Endometrium (tissue), 2 donors: ENCODE results near the gene SIN3B.

Experiments used
- FAIRE-seq: peaks from 2 replicates; lab custom pipeline; 2012; peaks lifted over from hg19 to GRCh38; lab: Jason Lieb, UNC
- donor health status: control.
- donor health status: control.

The SIN3B gene

DNA sequence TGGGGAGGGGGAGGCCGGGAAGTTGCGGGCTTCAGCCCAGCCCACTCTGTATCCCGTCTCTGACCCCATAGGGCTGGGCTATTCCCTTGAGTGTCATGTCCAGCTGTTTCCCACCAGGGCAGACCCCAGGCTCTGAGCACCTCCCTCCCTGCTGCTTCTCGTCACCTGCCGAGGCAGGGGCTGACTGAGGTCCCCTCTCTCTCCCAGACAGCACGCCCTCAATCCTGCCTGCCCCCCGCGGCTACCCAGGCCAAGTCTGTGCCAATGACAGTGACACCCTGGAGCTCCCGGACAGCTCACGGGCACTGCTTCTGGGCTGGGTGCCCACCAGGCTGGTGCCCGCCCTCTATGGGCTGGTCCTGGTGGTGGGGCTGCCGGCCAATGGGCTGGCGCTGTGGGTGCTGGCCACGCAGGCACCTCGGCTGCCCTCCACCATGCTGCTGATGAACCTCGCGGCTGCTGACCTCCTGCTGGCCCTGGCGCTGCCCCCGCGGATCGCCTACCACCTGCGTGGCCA, 60.2 kb downstream of the SIN3B start:
- FAIRE-seq = no peak

DNA sequence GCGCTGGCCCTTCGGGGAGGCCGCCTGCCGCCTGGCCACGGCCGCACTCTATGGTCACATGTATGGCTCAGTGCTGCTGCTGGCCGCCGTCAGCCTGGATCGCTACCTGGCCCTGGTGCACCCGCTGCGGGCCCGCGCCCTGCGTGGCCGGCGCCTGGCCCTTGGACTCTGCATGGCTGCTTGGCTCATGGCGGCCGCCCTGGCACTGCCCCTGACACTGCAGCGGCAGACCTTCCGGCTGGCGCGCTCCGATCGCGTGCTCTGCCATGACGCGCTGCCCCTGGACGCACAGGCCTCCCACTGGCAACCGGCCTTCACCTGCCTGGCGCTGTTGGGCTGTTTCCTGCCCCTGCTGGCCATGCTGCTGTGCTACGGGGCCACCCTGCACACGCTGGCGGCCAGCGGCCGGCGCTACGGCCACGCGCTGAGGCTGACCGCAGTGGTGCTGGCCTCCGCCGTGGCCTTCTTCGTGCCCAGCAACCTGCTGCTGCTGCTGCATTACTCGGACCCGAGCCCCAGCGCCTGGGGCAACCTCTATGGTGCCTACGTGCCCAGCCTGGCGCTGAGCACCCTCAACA, 60.8 kb downstream of the SIN3B start:
- FAIRE-seq = no peak

DNA sequence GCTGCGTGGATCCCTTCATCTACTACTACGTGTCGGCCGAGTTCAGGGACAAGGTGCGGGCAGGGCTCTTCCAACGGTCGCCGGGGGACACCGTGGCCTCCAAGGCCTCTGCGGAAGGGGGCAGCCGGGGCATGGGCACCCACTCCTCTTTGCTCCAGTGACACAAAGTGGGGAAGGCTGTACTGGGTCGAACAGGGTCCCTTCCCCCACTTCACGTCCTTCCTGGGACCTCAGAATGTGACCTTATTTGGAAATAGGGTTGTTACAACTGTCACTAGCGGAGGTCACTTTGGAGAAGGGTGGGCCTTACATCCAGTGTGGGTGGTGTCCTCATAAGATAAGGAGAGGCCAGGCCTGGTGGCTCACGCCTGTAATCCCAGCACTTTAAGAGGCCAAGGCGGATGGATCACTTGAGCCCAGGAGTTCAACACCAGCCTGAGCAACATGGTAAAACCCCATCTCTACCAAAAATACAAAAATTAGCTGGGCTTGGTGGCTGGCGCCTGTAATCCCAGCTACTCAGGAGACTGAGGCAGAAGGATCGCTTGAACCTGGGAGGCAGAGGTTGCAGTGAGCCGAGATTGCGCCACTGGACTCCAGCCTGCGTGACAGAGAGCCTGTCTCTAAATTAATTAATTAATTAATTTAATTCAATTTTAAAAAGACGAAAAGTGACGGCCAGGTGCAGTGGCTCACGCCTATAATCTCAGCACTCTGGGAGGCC, 61.4 kb downstream of the SIN3B start:
- no peak for FAIRE-seq

DNA sequence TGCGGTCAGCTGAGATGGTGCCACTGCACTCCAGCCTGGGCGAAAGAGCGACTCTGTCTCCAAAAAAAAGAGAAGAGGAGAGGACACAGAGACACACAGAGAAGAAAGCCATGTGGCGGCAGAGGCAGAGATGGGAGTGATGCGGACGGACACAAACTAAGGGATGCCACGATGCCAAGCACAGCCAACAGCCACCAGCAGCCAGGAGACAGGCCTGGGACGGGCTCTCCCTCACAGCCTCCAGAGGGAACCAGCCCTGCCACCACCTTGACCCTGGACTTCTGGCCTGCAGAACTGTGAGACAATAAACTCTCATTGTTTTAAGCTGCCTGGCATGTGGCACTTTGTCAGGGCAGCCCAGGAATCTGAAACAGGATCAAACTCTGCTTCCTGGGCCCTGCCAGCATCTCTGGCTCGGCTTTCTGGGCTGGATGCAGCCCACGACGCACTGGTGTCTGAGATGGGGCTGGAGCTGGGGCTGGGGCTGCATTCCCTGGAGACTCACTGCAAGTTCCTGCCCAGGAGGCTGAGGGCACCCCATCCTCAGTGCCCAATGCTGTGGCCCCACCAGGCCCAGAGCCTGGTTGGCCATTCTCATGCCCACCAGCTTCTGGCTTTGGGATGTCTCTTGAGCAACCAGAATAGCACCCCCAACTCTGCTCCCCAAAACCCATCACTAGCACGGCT, 62.6 kb downstream of the SIN3B start:
- no peak for FAIRE-seq

DNA sequence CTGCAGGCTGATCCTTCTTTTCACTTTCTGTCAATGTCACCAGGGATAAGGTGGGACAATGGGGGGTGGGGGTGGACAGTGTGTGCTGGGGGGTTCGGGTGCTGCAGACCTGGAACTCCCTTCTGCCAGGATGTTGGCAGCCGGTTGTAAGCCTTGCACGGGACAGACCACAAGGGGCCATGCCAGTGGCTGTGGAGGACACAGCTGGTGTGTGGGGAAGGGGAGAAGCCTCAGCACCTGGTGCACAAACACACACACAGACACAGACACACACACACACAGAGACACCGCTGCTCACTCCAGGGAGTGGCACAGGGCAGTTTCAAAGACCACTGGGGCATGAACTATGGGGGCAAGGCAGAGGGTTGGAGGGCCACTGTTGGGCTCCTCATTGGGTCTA, 63.2 kb downstream of the SIN3B start:
- FAIRE-seq = no peak

DNA sequence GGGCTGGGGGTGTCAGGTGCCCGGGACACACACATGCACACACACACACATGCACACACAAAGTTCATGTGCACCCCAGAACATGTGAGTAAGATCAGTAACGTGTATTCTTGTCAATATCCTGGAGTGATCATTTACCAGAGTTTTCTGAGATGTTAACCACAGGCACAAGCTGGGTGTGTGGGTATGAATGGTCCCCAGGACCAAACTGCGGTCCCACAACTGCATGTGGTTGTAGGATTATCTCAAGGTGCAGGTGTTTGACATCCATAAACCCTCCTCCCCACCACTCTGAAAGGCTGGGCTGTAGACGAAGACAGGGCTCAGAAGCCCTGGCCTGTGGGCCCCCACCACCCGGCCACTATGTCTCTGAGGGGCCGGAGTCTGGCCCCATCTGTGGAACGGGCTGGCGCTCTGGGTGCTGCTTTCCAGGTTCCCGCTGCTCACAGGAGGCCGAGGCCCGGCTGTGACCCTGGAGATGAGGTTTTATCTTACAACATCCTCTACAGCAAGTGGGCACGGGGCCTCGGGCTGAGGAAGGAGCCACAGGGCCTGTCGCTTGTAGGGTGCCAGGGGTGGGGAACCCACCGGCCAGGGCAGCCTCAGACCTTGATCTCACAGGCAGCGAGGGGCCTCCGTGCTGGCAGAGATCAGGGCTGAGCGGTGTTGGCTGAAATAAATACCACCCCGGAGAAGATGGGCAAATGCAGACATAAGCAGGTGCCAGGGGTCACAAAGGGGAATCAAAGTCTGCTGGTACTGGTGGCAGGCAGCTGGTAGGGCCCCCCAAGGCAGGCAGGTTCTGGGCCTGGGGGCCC, 63.9 kb downstream of the SIN3B start:
- no peak for FAIRE-seq

DNA sequence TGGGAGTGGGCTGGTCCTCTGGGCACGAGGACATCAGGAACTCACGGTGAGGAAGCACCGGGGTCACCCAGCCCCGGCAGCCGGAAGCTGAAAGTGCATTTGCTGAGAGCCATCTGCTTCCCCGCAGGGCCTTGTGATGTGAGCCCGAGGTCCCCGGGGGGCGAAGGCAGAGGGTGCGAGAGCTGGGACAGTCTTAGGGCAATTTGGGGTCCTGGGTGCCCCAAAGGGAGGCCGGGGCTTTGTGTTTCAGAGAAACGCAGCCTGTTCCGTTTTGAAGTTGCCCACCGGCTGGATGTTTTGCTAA, 64.4 kb downstream of the SIN3B start:
- FAIRE-seq = no peak

DNA sequence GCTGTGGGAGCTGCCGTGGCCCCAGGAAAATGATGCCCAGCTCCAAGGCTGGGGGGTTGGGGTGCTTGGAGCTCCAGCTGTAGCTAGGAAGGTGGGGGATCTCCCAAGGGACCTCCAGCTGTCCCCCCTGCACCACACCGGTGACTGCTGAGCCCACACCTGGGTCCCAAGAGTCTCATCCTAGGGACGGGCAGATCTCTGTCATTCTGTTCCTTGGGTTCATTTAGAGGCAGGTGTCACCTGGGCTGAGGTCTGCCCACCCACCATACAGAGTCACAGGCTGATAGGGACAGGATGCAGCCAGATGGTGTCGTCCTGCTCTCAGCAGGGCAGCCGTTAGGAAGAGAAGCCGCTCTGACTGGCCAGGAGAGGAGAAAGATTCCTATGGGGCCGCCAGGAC, 64.9 kb downstream of the SIN3B start:
- no peak for FAIRE-seq

DNA sequence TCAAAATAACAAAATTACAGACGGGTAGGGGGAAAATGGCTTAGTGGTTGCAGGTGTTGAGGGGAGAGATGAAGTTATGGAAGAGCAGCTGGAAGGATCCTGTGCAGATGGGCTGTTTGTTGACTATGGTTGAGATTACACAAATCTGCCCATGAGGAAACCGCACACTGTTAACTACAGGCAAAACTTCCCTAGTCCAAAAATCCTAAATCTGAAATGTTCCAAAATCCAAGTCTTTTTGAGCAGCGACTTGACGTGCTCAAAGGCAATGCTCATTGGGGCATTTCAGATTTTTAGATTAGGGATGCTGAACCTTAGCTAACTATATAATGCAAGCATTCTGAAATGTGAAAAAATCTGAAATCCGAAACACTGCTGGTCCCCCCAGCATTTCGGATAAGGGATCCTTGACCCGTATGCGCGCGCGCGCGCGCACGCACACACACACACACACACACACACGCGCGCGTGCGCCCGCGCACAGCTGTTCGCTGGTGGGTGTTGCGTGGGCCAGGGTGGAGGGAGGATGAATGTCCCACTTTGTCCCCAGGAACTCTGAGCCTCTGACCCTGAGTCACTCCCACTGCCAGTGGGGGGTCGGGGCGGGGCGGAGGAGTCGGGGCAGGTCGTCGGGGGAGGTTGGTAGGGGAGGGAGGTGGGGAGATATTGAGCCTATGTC, 66.4 kb downstream of the SIN3B start:
- no peak for FAIRE-seq

DNA sequence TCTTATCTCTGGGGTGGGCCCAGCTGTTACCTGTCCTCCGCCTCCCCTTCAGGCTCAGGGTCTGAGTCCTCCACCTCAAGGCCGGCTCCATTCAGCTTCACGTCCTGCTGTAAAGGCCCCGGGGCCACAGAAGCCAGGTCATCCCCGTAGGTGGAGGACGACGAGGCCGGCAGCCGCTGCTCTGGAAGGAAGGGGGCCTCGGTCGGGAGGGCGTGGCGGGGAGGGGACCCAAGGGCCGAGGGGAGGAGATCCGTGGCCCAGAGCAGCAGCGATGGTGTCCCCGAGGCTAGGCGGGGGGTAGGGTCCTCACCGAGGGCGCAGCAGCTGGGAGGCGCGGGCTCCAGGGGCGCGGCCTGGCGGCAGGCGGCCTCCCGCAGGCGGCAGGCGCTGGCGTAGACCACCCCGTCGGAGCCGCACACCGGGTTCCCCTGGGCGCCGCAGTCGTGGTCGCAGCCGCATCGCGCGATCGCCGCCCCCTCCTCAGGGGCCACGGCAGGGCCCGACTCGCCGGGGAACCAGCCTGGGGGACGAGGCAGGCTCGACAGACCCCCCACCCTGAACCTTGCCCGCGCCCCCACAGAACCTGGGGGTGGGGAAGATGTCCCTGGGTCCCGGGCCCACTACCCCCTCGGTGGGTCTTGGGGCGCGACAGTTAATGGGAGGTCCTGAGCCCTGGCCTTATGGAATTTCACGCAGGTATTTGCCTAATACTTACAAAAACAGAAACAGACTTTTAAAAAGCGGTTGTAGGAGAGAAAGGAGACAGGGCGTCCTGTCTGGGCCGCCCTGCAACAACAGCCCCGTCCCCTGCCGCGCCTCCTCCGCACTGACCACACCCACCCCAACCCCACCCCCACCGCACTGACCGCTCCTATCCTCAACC, 67.2 kb downstream of the SIN3B start:
- FAIRE-seq = no peak

DNA sequence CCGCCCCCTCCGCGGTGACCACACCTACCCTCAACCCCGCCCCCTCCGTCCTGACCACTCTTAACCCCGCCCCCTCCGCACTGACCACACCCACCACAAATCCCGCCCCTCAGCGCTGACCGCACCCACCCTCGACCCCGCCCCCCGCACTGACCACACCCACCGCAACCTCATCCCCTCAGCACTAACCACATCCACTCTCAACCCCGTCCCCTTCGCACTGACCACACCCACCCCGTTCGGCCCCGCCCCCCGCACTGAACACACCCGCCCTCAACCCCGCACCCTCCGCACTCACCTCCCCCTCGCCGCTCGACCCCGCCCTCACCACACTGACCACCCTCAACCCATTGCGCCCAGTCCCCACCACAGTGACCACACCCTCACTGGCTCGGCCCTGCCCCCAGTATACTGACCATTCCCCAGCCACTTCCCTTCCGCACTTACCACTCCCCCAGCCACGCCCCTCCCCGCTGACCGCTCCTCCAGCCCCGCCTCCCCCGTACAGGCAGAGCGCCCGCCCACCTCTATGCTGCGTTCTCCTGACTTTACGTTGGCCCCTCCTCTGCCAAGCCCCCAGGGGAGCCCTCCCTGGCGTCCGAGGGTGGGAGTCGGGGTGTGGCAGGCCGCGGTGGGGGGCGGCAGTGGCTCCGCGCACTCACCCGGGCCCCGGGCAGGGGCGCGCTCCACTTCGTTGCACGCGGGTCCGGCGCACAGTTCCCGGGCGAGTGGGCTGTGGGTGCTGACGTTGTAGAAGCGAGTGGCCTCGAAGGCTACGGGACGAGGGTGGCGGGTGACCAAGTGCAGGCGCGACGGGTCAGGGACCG, 68.0 kb downstream of the SIN3B start:
- FAIRE-seq = no peak

DNA sequence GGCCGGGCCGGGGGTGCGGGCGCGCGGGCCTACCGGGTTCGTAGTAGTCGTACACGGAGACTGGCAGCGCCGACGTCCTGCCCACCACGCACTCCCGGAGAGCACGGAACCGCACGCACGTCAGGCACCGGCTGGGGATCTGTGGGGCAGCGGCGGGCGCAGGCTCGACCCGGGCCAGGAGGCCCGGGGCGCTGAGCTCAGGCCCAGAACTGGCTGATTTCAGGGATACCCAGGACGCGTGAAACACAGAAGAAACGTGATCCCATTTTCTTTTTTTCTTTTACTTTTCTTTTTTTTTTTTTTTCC, 68.6 kb downstream of the SIN3B start:
- no peak for FAIRE-seq

DNA sequence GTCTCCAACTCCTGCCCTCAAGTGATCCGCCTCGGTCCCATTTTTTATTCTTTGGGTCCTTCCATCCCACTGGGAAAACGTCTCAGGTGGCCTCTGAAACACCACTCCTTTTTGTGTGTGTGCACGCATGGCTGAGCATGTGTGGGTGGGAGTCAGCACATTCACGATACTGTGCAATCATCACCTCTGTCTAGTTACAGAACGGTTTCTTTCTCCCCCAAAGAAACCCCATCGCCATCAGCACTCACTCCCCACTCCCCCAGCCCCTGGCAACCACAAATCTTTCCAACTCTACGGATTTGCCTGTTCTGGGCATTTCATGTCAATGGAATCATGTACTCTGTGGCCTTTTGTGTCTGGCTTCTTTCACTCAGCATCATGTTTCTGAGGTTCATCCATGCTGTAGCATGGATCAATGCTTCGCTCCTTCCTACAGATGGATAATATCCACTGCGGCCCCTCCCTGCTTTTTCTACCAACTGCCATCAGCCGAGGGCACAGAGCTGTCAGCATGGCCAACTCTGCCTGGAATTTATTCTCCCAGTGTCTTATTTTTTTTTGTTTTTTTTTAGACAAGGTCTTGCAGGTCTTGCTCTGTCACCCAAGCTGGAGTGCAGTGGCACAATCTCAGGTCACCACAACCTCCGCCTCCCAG, 69.3 kb downstream of the SIN3B start:
- no peak for FAIRE-seq

DNA sequence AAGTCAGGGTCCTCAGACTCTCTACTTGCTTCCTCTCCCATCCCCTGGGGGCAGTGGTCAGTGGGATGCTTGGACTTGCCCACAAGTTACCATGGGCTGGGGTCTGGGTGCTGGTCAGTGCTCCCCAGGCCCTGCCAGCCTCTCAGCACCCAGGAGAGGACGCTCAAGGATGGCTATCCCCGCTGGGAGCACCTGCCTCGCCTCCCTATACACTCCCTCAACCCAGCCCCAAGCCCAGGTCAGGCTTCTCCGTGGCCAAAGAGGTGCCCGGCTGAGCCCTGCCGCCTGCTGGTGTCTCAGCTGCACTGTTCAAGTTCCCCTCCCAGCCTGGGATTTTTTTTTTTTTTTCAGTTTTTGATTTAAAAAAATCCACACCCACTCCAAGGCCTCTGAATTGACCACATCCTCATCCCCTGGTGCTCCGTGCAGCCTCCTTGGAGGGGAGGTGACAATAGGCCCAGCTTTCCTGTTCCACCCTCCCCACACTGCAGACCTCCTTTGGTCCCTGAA, 70.4 kb downstream of the SIN3B start:
- FAIRE-seq = no peak

DNA sequence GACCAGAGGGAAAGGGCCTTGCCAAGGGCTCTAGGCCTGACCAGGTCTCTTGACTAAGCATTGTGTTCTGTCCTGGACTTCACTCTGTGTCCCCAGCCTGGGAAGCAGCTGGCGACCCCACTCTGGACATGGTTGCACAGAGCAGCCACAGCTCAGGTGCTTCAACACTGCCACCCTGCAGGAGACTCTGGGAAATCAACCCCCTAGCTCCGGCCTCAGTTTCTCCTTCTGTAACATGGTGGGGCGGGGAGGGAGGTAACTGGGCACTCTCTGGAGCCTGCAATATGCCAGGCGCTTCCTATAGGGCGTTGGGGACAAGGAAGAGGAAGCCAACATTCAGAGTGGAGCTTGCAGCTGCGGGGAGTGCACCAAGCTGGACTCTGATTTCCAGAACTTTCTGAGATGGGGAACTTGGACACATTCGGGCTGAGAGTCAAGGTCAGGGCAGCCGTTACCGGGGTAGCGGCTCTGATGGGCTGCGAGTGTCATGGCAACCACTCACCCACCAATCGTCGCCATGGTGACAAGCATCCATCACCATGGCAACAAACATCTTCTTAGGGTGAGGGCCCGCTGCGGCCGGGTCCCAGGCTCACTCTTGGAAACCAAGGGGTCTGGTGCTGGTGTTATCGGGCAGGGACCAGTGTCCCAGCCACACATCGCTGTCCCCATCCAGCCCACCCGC, 72.4 kb downstream of the SIN3B start:
- FAIRE-seq = no peak

DNA sequence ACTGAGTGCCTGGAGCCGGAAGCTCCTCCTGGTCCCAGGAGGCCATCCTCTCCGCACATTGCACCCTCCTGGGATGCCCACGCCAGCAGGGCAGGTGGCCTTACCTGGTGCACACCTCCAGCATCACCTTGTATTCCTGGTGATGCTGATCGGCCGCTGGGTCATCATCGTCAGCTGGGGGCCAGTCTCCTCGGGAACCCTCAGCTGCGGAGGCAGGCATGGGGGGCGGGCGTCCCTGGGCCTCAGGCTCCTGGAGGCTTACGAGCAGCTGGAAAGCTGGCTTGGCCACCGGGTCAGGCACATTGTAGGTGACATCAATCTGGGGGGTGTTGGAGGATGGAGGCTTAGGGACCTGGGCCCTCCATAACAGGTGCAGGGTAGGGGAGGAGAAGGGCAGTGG, 73.3 kb downstream of the SIN3B start:
- no peak for FAIRE-seq

DNA sequence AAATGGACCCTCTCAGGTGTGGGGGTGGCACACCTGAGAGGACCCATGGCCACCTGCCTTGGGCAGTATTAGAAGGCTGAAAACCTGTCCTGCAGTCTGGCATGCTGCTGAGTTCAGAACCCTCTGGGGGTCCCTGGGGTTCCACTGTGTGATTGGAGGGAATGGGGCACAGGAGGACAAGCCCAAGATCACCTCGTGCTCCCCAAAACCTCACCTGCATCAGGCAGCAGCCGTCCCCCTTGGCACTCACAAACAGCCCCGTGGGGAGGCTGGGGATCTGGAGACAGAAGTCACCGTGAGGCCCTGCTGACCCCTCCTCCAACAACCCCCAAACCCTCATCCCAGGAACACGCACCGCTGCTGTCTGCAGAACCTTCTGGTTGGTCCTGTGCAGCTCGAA, 74.1 kb downstream of the SIN3B start:
- no peak for FAIRE-seq

DNA sequence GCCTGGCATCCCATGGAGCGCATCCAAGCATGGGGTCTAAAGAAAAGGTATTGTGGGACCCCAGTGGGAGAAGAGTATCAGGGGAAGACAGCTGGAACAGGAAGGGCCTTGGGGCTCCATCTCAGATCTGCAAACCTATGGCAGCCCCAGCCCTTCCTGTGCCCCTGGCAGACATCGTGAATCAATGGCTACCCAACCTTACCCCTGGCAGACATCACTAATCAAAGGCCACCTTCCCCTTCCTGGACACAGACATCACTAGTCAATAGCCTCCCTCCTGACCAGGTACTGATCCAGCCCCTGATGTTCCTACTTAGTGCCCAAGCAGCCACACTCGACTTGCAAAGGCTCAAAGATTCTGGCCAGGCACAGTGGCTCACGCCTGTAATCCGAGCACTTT, 75.4 kb downstream of the SIN3B start:
- FAIRE-seq = no peak

DNA sequence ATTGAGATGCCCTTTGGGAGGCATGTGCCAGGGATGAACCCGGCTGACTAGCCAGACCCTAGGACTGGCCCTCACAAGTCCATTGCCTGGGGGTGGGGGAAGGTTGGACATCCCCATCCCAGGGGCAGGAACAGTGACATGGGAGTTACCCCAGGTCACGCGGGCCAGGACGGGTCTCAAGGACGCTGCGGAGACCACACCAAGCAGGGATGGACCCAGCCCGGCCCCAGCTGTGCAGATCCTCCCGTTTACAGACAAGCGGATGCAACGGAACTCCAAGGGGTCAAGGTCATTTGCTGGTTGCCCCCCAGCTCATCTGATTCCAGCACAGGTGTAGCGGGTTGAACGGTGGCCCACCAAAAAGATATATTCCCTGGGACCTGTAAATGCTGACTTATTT, 79.6 kb downstream of the SIN3B start:
- FAIRE-seq = no peak
